NOMO-1 (cell line): ENCODE data around the gene GNAQ.

Source experiments
- DNase-seq, 2 experiments: peaks; one replicate each; lab custom pipeline; 2025; ENCODE audit not compliant: unreplicated experiment in 2 of 2; lab: John Stamatoyannopoulos, UW

GNAQ gene

DNA sequence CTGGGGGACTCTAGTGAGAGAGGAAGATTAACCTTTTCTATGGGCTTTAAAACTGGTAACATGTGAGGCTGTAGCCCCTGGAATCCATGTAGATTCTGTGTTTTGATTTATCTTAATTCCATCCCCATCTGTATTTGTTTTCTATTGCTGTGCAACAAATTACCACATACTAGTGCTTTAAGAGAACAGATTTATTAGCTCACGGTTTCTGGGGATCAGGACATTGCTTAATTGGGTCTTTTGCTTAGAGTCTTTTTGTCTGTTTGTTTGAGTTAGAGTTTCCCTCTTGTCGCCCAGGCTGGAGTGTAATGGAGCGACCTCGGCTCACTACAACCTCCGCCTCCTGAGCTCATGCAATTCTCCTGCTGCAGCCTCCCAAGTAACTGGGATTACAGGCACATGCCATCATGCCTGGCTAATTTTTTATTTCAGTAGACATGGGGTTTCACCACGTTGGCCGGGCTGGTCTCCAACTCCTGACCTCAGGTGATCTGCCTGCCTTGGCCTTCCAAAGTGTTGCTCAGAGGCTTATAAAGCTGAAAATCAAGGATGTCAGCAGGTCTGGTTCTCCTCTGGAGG is 353.6 kb downstream of the GNAQ start:
- DNase-seq = no peak

GRCh38 chr9:77677397-77677796 is 354.2 kb downstream of the GNAQ start:
- no peak for DNase-seq

GRCh38 chr9:77673941-77674791 is 357.4 kb downstream of the GNAQ start:
- DNase-seq = no peak

DNA sequence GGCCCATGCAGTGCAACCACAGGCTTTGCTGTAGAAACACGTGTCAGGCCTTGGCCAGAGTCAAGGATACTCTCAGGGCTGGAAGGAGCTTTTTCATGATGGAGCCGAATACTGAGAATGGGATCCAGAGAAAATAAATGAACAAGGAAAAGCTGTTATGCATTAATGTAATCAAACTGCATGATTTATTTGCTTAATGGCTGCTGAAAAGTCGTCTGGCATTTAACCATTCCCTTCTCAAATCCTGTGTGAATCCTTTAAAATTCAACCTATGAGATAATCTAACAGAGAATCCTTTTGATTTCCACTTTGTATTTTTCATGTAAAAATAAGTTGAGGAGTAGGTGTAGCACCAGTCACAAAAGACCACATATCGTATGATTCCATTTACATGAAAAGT is 359.4 kb downstream of the GNAQ start:
- DNase-seq = no peak

DNA sequence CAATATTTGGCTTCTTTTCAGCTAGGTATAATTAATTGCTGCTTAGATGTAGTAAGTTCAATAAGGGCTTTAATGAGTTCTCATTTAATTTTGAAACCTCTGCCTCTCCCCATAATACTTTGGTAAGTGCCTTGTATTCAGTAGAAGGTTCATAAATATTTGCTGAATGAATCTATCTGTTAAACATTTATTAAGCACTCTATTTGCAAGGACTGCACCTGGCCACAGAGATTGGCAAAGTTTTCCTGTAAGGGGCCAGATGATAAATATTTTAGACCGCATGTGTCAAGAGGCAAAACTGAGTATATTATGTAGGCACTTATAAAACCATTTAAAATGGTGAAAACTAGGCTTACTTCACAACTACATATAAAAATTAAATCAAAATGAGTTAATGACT is 364.5 kb downstream of the GNAQ start:
- DNase-seq = no peak
